Panc1 (cell line): ENCODE data around the gene FBXW4. TPM values are rescaled to one million over a fixed set of nuclear protein-coding genes. Genes with fewer than 3 reads are reported as not detected.

Experiments used
- ATAC-seq: fragments of 200-7000 bp; cut with Tn5 transposase; 2 replicates; pipeline ENCODE4 v1.9.1; 2020; ENCODE audit warnings: mild to moderate bottlenecking, moderate library complexity
- BruUV-seq: library from RNA; stranded (reverse); fragments of 400-500 nt; replicated peaks from 2 replicates; lab custom pipeline; 2021; lab: Mats Ljungman, UMichigan
- CTCF ChIA-PET: fragments of 300-600 bp; sonication (Branson Sonifier 250); formaldehyde crosslinking; loops from one replicate; lab custom pipeline; 2022; ENCODE audit warnings: antibody characterized with exemption; lab: Charles Lee
- POLR2A ChIA-PET: fragments of 300-600 bp; sonication (Branson Sonifier 250); formaldehyde crosslinking; loops from one replicate; lab custom pipeline; 2022; ENCODE audit warnings: antibody characterized with exemption; lab: Charles Lee
- DNase-seq: peaks from one replicate; pipeline ENCODE4 v3.0.0-alpha.2; 2010; ENCODE audit warnings: low read depth, low spot score
- H3K27ac ChIP-seq: 2 replicates; pipeline ENCODE4 v1.5.1; 2011; ENCODE audit warnings: mild to moderate bottlenecking, low read length, inconsistent platforms
- H3K27me3 ChIP-seq: fragments of 200-500 bp; sonication (Bioruptor generic); 2 replicates; pipeline ENCODE4 v1.6.0; 2014; ENCODE audit warnings: low read length, inconsistent platforms; ENCODE audit not compliant: control insufficient read depth, insufficient read depth
- H3K36me3 ChIP-seq: fragments of 200-500 bp; sonication (Bioruptor generic); 2 replicates; pipeline ENCODE4 v1.5.1; 2014; ENCODE audit warnings: inconsistent platforms, mild to moderate bottlenecking, low read length, moderate library complexity; ENCODE audit not compliant: control insufficient read depth, insufficient read depth
- H3K4me1 ChIP-seq: 2 replicates; pipeline ENCODE4 v1.5.1; 2011; ENCODE audit warnings: inconsistent platforms, mild to moderate bottlenecking, low read length, moderate library complexity; ENCODE audit not compliant: control insufficient read depth, insufficient read depth
- H3K4me3 ChIP-seq, 2 experiments: 2 replicates each; pipeline ENCODE4 v1.5.1; 2011 to 2012; ENCODE audit warnings: low read depth in 2 of 2, low read length in 2 of 2, mild to moderate bottlenecking in 2 of 2, inconsistent platforms in 1 of 2, moderate library complexity in 1 of 2
- H3K9me3 ChIP-seq: fragments of 200-500 bp; sonication (Bioruptor generic); 2 replicates; pipeline ENCODE4 v1.5.1; 2014; ENCODE audit warnings: low read depth, mild to moderate bottlenecking, inconsistent platforms, low read length, moderate library complexity; ENCODE audit not compliant: control insufficient read depth, insufficient read depth
- POLR2AphosphoS5 ChIP-seq: IDR thresholded peaks from 2 replicates; pipeline ENCODE4 v1.6.1; 2012; ENCODE audit warnings: mild to moderate bottlenecking, low read depth, low read length, moderate library complexity
- SIN3A ChIP-seq: IDR thresholded peaks from 2 replicates; pipeline ENCODE4 v1.6.1; 2012; ENCODE audit warnings: low read depth, mild to moderate bottlenecking, low read length, moderate library complexity, borderline replicate concordance; ENCODE audit not compliant: insufficient read depth
- TCF7L2 ChIP-seq: IDR thresholded peaks from 2 replicates; pipeline ENCODE4 v1.6.1; 2011; ENCODE audit warnings: mild to moderate bottlenecking, low read depth, low read length, inconsistent platforms
- in situ Hi-C: cut with HindIII; loops from 2 replicates; pipeline ENCODE4 v1.10.0; 2016; ENCODE audit warnings: low sequenced_read_pairs, low pct_unique_long_range_greater_than_20kb
- intact Hi-C: fragments of 100-400 bp; cut with micrococcal nuclease; formaldehyde crosslinking; loops from one replicate; pipeline ENCODE4 v1.10.0; 2022; ENCODE audit not compliant: unreplicated experiment
- total RNA-seq: library from RNA; stranded (reverse); gene quantifications from one replicate; pipeline ENCODE4 v1.2.1, GENCODE V29; 2021; ENCODE audit not compliant: unreplicated experiment
- TF ChIP-seq, protein P1 (sequence below): fragments of 450-650 bp; IDR thresholded peaks from 2 replicates; pipeline ENCODE4 v1.5.1; 2017; ENCODE audit warnings: mild to moderate bottlenecking
- TF ChIP-seq, protein P2 (sequence below), 2 experiments: IDR thresholded peaks; 2 replicates each; pipeline ENCODE4 v1.6.1; 2011 to 2012; ENCODE audit warnings: low read depth in 2 of 2, control low read depth in 1 of 2, low read length in 1 of 2, mild to moderate bottlenecking in 1 of 2, moderate library complexity in 1 of 2; ENCODE audit not compliant: insufficient read depth in 1 of 2

Gene FBXW4
- total RNA-seq, 1 experiment from 2014 or later, result 61.5 TPM

DNA sequence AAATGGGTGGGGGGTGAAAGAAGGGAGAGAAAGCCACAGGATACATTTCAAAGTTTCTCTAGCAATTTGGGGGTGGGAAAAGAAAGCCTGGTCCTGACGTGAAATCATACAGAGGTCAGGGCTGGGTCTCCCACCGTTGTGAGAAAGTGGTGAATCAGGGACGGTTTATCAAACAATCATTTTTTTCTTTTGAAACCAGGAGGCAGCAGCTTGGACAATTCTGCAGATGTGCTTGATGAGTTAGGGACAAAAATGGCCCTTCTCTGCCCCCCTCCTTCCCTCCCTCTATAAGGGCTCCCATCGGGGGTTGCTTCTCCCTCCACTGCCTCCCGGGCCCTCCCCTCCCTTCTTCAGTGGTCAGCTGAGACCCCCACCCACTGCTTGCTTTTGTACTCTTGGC is 43.6 kb downstream of the FBXW4 start:
- ChIA-PET CTCF (no interaction called here), POLR2A (no interaction called here)
- in situ Hi-C loops, result no loop called here
- DNase-seq (no peak), ATAC-seq (no peak)
- H3K27ac ChIP-seq, result no peak overlapping the region
- H3K4me1 ChIP-seq, result no peaks in the 10 kb centered on the region
- BruUV-seq, result no TSS peak
- TF ChIP-seq, protein P1, sequence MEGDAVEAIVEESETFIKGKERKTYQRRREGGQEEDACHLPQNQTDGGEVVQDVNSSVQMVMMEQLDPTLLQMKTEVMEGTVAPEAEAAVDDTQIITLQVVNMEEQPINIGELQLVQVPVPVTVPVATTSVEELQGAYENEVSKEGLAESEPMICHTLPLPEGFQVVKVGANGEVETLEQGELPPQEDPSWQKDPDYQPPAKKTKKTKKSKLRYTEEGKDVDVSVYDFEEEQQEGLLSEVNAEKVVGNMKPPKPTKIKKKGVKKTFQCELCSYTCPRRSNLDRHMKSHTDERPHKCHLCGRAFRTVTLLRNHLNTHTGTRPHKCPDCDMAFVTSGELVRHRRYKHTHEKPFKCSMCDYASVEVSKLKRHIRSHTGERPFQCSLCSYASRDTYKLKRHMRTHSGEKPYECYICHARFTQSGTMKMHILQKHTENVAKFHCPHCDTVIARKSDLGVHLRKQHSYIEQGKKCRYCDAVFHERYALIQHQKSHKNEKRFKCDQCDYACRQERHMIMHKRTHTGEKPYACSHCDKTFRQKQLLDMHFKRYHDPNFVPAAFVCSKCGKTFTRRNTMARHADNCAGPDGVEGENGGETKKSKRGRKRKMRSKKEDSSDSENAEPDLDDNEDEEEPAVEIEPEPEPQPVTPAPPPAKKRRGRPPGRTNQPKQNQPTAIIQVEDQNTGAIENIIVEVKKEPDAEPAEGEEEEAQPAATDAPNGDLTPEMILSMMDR, result no peak
- no peak for TF ChIP-seq TCF7L2
- no peak for TF ChIP-seq POLR2AphosphoS5
- TF ChIP-seq SIN3A, result no peak
- TF ChIP-seq, protein P2, sequence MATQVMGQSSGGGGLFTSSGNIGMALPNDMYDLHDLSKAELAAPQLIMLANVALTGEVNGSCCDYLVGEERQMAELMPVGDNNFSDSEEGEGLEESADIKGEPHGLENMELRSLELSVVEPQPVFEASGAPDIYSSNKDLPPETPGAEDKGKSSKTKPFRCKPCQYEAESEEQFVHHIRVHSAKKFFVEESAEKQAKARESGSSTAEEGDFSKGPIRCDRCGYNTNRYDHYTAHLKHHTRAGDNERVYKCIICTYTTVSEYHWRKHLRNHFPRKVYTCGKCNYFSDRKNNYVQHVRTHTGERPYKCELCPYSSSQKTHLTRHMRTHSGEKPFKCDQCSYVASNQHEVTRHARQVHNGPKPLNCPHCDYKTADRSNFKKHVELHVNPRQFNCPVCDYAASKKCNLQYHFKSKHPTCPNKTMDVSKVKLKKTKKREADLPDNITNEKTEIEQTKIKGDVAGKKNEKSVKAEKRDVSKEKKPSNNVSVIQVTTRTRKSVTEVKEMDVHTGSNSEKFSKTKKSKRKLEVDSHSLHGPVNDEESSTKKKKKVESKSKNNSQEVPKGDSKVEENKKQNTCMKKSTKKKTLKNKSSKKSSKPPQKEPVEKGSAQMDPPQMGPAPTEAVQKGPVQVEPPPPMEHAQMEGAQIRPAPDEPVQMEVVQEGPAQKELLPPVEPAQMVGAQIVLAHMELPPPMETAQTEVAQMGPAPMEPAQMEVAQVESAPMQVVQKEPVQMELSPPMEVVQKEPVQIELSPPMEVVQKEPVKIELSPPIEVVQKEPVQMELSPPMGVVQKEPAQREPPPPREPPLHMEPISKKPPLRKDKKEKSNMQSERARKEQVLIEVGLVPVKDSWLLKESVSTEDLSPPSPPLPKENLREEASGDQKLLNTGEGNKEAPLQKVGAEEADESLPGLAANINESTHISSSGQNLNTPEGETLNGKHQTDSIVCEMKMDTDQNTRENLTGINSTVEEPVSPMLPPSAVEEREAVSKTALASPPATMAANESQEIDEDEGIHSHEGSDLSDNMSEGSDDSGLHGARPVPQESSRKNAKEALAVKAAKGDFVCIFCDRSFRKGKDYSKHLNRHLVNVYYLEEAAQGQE (IDR thresholded peaks at IDR 0.05; ENCODE audit: insufficient read depth in 1 of 2, low read depth in 2 of 2, low read length in 1 of 2), result no peak
- H3K36me3 ChIP-seq, result peaks cover 2% of the 10 kb centered on the region; the same call in 1 of the 2 replicates
- H3K27me3 ChIP-seq, result no peaks in the 10 kb centered on the region
- no peaks in the 10 kb centered on the region for H3K9me3 ChIP-seq
- no peak overlapping the region for H3K4me3 ChIP-seq
- intact Hi-C loops, result no loop called here

GRCh38 chr10:101650863-101651262 is 44.1 kb downstream of the FBXW4 start:
- TF ChIP-seq SIN3A, result no peak
- Histone ChIP-seq H3K27me3 (no peaks in the 10 kb centered on the region), H3K9me3 (no peaks in the 10 kb centered on the region), H3K27ac (no peak overlapping the region), H3K4me3 (no peak overlapping the region), H3K4me1 (no peaks in the 10 kb centered on the region), H3K36me3 (peaks cover 2% of the 10 kb centered on the region; the same call in 1 of the 2 replicates)
- CTCF ChIA-PET, result no interaction called here
- intact Hi-C loops (no loop called here), in situ Hi-C loops (no loop called here)
- POLR2A ChIA-PET, result no interaction called here
- ATAC-seq (no peak), DNase-seq (no peak)
- no TSS peak for BruUV-seq

DNA sequence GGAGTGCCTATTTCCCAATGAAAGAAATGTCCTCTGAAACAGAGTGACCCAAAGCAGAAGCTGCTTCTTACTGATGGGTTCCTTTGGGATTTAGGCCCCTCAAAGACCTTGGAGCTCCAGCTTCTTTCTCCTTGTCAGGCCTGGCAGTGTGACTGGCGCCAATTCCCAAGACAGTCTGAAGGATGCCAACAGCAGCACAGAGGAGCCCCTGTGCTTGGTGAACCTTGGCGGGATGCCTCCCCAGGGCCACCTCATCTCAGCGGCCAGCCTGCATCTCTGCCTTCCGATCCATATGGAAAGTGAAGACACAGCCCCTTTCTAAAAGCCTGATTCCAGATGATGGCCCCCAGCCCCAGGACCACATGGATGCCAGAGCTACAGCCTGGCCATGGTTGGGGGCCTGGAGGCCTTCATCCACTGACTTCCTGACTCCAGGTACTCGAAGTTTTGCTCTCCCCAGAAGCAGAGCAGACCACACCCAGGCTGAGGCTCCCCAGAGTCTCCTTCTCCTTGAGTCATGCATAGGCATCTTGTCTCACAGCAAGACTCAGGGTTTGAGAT is 45.4 kb downstream of the FBXW4 start:
- in situ Hi-C loops, result no loop called here

More for the DNA sequence above, 45.4 kb downstream of the FBXW4 start:
- Histone ChIP-seq H3K27me3 (no peaks in the 10 kb centered on the region), H3K4me3 (no peak overlapping the region), H3K27ac (no peak overlapping the region), H3K36me3 (peaks cover 2% of the 10 kb centered on the region; the same call in 1 of the 2 replicates), H3K9me3 (no peaks in the 10 kb centered on the region), H3K4me1 (no peaks in the 10 kb centered on the region)
- no peak for DNase-seq
- no peak for ATAC-seq
- intact Hi-C loops, result no loop called here
- POLR2A ChIA-PET, result no interaction called here
- CTCF ChIA-PET, result interaction anchor here (1.0 kb wide), 1 partner anchor 47 kb away, joined by 3 read pairs; no protein-coding TSS in a partner anchor
- TF ChIP-seq SIN3A (no peak), TCF7L2 (no peak), POLR2AphosphoS5 (no peak)
- TF ChIP-seq, protein P2 (IDR thresholded peaks at IDR 0.05; ENCODE audit: insufficient read depth in 1 of 2, low read depth in 2 of 2, low read length in 1 of 2), result no peak
- TF ChIP-seq, protein P1, result no peak
- BruUV-seq, result no TSS peak
